Measurements from ENCODE around the gene USP15. TPM values are rescaled to one million over a fixed set of nuclear protein-coding genes. Genes with fewer than 3 reads are reported as not detected.
A peak's percentile ranks its signal among the peaks of the same experiment; 100 is the strongest.

The USP15 gene
- total and polyA plus RNA-seq, 2 experiments from 2014 or later, result 48.3 to 54.4 TPM

- H3K4me1 ChIP-seq (ENCODE audit: insufficient read depth), result peaks cover 63% of the 10 kb centered on the region
- H3F3A ChIP-seq (ENCODE audit: insufficient read depth), result peaks cover 25% of the 10 kb centered on the region
- TF ChIP-seq EZH2phosphoT487 (IDR thresholded peaks at IDR 0.05; ENCODE audit: insufficient read depth, low read depth), result no peak
- no peak for TF ChIP-seq EZH2 (IDR thresholded peaks at IDR 0.05; ENCODE audit: insufficient read depth, poor library complexity, severe bottlenecking)
- in situ Hi-C loops (cut with MboI), result no loop called here
- DNase-seq, result no peak
- peaks cover 4% of the 10 kb centered on the region; the same call in 1 of the 2 replicates for H4K20me1 ChIP-seq (ENCODE audit: insufficient read depth)
- H3K27ac ChIP-seq, result no peak overlapping the region
- H3K9me3 ChIP-seq (ENCODE audit: low read depth), result no peaks in the 10 kb centered on the region
- no peak overlapping the region for H3K4me3 ChIP-seq
- no peaks in the 10 kb centered on the region for H3K9me2 ChIP-seq (ENCODE audit: insufficient read depth)
- H3K9ac ChIP-seq, result no peak overlapping the region
- peaks cover 100% of the 10 kb centered on the region for H3K79me2 ChIP-seq (ENCODE audit: insufficient read depth)
- H3K36me3 ChIP-seq (ENCODE audit: low read depth), result no peaks in the 10 kb centered on the region
- no peak overlapping the region for H3K4me2 ChIP-seq (ENCODE audit: unreplicated experiment)
- no peak overlapping the region for H2AFZ ChIP-seq
- H3K27me3 ChIP-seq (replicated peaks; ENCODE audit: insufficient read depth), result no peaks in the 10 kb centered on the region
- WGBS, 2 experiments (ENCODE audit: low coverage in 1 of 2, low lambda C conversion rate in 2 of 2, missing lambda C conversion rate in 2 of 2), result 98 to 99% methylated on average over 4 of the region's 4 CpGs
Observed at GRCh38 chr12:62265511-62265910, 5.3 kb downstream of the USP15 start.

DNA sequence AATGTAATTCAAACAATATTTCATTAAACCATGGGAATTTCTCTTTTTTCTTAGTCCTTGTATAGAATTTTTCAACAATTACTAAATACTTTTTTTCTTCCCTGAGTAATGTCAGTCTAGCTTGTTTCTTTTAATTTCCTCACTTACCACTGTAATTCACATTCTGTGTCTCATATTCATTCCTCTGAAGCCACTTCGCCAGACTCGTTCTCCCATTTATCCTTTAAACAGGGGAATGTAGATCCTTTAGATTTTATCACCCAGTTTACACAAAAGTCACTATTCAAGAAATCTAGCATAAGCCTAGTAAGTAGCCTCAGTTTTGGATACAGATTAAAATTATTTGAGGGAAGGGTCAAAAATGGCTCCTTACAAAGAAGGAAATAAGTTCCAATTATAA lies 6.8 kb downstream of the USP15 start:
- Histone ChIP-seq H4K20me1 (ENCODE audit: insufficient read depth) (0 out of 2 replicates have a peak, but pooled peaks cover 4% of the 10 kb centered on the region), H3K36me3 (ENCODE audit: low read depth) (no peaks in the 10 kb centered on the region), H3K4me3 (no peak overlapping the region), H3K4me2 (ENCODE audit: unreplicated experiment) (no peak overlapping the region), H3K9me3 (ENCODE audit: low read depth) (no peaks in the 10 kb centered on the region), H3K4me1 (ENCODE audit: insufficient read depth) (peaks cover 69% of the 10 kb centered on the region), H3F3A (ENCODE audit: insufficient read depth) (peaks cover 25% of the 10 kb centered on the region), H3K27me3 (replicated peaks; ENCODE audit: insufficient read depth) (no peaks in the 10 kb centered on the region), H3K27ac (no peak overlapping the region), H3K9me2 (ENCODE audit: insufficient read depth) (no peaks in the 10 kb centered on the region), H3K9ac (no peak overlapping the region), H3K79me2 (ENCODE audit: insufficient read depth) (peaks cover 100% of the 10 kb centered on the region), H2AFZ (no peak overlapping the region)
- TF ChIP-seq EZH2phosphoT487 (IDR thresholded peaks at IDR 0.05; ENCODE audit: insufficient read depth, low read depth) (no peak), EZH2 (IDR thresholded peaks at IDR 0.05; ENCODE audit: insufficient read depth, poor library complexity, severe bottlenecking) (no peak)
- no peak for DNase-seq
- WGBS, 2 experiments (ENCODE audit: low coverage in 1 of 2, low lambda C conversion rate in 2 of 2, missing lambda C conversion rate in 2 of 2), result 79 to 85% methylated on average over 2 of the region's 2 CpGs
- in situ Hi-C loops (cut with MboI), result no loop called here

DNA sequence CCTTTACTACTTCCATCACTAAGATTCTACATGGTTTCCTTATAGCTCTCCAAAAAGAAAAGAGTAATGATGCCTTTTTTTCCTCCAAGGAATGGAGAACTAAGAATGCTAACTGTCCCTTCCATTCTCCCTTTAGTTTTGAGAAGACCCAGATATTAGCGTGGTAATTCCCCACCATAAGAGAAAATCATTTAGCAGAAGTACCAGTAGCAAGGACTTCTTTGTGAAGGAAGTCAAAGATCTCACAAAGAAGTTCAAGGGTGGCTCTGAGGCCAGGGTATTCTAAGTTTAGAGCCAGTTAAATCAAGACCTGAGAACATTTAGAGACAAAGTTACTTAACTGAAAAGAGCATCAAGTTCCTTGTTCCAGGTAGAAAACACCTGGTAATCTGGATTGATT lies 7.3 kb downstream of the USP15 start:
- Histone ChIP-seq H4K20me1 (ENCODE audit: insufficient read depth) (0 out of 2 replicates have a peak, but pooled peaks cover 4% of the 10 kb centered on the region), H3K4me1 (ENCODE audit: insufficient read depth) (peaks cover 65% of the 10 kb centered on the region), H2AFZ (no peak overlapping the region), H3K36me3 (ENCODE audit: low read depth) (no peaks in the 10 kb centered on the region), H3K9me2 (ENCODE audit: insufficient read depth) (no peaks in the 10 kb centered on the region), H3K27ac (no peak overlapping the region), H3K4me3 (no peak overlapping the region), H3K9ac (no peak overlapping the region), H3K4me2 (ENCODE audit: unreplicated experiment) (no peak overlapping the region), H3K9me3 (ENCODE audit: low read depth) (no peaks in the 10 kb centered on the region), H3K27me3 (replicated peaks; ENCODE audit: insufficient read depth) (no peaks in the 10 kb centered on the region), H3K79me2 (ENCODE audit: insufficient read depth) (peaks cover 100% of the 10 kb centered on the region), H3F3A (ENCODE audit: insufficient read depth) (peaks cover 25% of the 10 kb centered on the region)
- in situ Hi-C loops (cut with MboI), result no loop called here
- no peak for TF ChIP-seq EZH2 (IDR thresholded peaks at IDR 0.05; ENCODE audit: insufficient read depth, poor library complexity, severe bottlenecking)
- no peak for TF ChIP-seq EZH2phosphoT487 (IDR thresholded peaks at IDR 0.05; ENCODE audit: insufficient read depth, low read depth)
- 96 to 100% methylated on average over 1 of the region's 1 CpG for WGBS, 2 experiments (ENCODE audit: low coverage in 1 of 2, low lambda C conversion rate in 2 of 2, missing lambda C conversion rate in 2 of 2)
- no peak for DNase-seq

DNA sequence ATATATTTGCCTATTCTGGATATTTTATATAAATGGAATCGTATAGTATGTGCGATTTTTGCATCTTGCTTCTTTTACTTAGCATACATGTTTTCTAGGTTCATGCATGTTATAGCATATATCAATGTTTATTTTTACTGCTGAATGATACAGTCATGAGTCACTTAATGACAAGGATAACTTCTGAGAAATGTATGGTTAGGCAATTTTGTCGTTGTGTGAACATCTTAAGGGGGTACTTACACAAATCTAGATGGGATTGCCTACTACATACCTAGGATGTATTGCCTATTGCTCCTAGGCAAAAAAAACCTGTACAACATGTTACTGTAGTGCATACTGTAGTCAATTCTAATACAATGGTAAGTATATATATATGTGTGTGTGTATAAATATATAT lies 8.8 kb downstream of the USP15 start:
- DNase-seq, result peak; percentile 68
- H3K79me2 ChIP-seq (ENCODE audit: insufficient read depth), result peaks cover 100% of the 10 kb centered on the region
- H4K20me1 ChIP-seq (ENCODE audit: insufficient read depth), result peaks cover 8% of the 10 kb centered on the region; the same call in 1 of the 2 replicates
- in situ Hi-C loops (cut with MboI), result no loop called here
- no peaks in the 10 kb centered on the region for H3K9me3 ChIP-seq (ENCODE audit: low read depth)
- no peaks in the 10 kb centered on the region for H3K36me3 ChIP-seq (ENCODE audit: low read depth)
- peaks cover 56% of the 10 kb centered on the region for H3K4me1 ChIP-seq (ENCODE audit: insufficient read depth)
- no peak overlapping the region for H3K4me3 ChIP-seq
- H3K9ac ChIP-seq, result no peak overlapping the region
- H2AFZ ChIP-seq, result no peak overlapping the region
- WGBS, 2 experiments (ENCODE audit: low coverage in 1 of 2, low lambda C conversion rate in 2 of 2, missing lambda C conversion rate in 2 of 2), result 66 to 68% methylated on average over 3 of the region's 3 CpGs
- H3K9me2 ChIP-seq (ENCODE audit: insufficient read depth), result no peaks in the 10 kb centered on the region
- H3K27ac ChIP-seq, result peak overlapping the region; percentile 13
- H3F3A ChIP-seq (ENCODE audit: insufficient read depth), result peaks cover 25% of the 10 kb centered on the region
- TF ChIP-seq EZH2 (IDR thresholded peaks at IDR 0.05; ENCODE audit: insufficient read depth, poor library complexity, severe bottlenecking), result no peak
- no peak for TF ChIP-seq EZH2phosphoT487 (IDR thresholded peaks at IDR 0.05; ENCODE audit: insufficient read depth, low read depth)
- no peaks in the 10 kb centered on the region for H3K27me3 ChIP-seq (replicated peaks; ENCODE audit: insufficient read depth)
- H3K4me2 ChIP-seq (ENCODE audit: unreplicated experiment), result peak overlapping the region; percentile 29
